Adipose tissue (tissue), 3 donors: ENCODE data around the gene ZNF280C. TPM values are rescaled to one million over a fixed set of nuclear protein-coding genes. Genes with fewer than 3 reads are reported as not detected.
A peak's percentile ranks its signal among the peaks of the same experiment; 100 is the strongest.

ENCODE experiments used
- H3K27ac ChIP-seq: one replicate; pipeline ENCODE4 v1.5.1; 2013; ENCODE audit warnings: low read depth, low read length
- WGBS, 3 donors: extraction: QIAGEN DNeasy Blood & Tissue Kit; methylation state at CpG; one replicate each; pipeline ENCODE4 v1.1.7; 2013; 5-methylcytosine and 5-hydroxymethylcytosine counted together
- polyA plus RNA-seq, 3 donors: library from polyadenylated mRNA; stranded (reverse); fragments of 200-250 nt; gene quantifications; one replicate each; pipeline ENCODE4 v1.2.3, GENCODE V29; 2013
- donor health status: healthy with polysubstance abuse.
- donor health status: Bipolar disorder and iron deficiency.
- donor health status: healthy.

ZNF280C gene
- polyA plus RNA-seq, 3 donors, result 0.61 to 1.9 (median 0.92) TPM

- 66 to 72% (median 72%) methylated on average over 7 of the region's 7 CpGs for WGBS, 3 donors
- H3K27ac ChIP-seq, result no peak overlapping the region
These were observed 72.2 kb downstream of the ZNF280C start for GRCh38 chrX:130196466-130196865.

DNA sequence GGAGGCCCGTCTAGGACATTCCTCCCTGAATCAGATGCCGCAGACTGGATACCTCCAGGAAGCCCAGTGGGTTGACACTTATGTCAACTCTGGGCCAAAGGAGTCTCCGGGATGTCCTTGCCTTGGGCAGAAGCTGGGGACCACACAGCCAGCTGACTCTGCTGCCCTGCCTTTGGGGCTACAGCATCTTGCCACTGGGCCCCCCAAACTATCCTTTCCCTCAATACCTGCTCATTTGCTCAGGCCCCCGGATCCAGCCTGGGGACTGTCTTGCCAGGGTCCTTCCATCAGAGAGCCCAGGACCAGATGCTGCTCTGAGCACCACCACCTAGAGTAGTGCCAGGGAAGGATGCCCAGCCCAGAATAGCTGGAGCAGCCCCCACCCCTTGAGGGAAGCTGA is 77.9 kb downstream of the ZNF280C start:
- 79 to 95% (median 93%) methylated on average over 3 to 4 of the region's 4 CpGs for WGBS, 3 donors
- H3K27ac ChIP-seq, result no peak overlapping the region

- 52 to 81% (median 72%) methylated on average over 4 of the region's 4 CpGs for WGBS, 3 donors
- H3K27ac ChIP-seq, result no peak overlapping the region
These were observed 82.0 kb downstream of the ZNF280C start for GRCh38 chrX:130186651-130187050.

GRCh38 chrX:130184857-130185256 is 83.8 kb downstream of the ZNF280C start:
- WGBS, 3 donors, result 39 to 56% (median 52%) methylated on average over 2 of the region's 2 CpGs
- H3K27ac ChIP-seq, result no peak overlapping the region

DNA sequence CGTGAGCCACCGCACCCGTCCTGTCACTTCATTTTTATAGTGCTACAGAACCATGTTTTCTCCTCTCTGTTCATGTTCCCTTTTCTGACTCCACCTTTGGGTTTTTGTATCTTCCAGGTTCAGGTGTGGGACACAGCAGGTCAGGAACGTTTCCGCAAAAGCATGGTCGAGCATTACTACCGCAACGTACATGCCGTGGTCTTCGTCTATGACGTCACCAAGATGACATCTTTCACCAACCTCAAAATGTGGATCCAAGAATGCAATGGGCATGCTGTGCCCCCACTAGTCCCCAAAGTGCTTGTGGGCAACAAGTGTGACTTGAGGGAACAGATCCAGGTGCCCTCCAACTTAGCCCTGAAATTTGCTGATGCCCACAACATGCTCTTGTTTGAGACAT is 84.5 kb downstream of the ZNF280C start:
- WGBS, 3 donors, result 92% methylated on average over 11 of the region's 11 CpGs
- H3K27ac ChIP-seq, result no peak overlapping the region

GRCh38 chrX:130179579-130180215 is 89.0 kb downstream of the ZNF280C start:
- H3K27ac ChIP-seq, result no peak overlapping the region
- WGBS, 3 donors, result 53 to 59% (median 55%) methylated on average over 7 of the region's 7 CpGs

DNA sequence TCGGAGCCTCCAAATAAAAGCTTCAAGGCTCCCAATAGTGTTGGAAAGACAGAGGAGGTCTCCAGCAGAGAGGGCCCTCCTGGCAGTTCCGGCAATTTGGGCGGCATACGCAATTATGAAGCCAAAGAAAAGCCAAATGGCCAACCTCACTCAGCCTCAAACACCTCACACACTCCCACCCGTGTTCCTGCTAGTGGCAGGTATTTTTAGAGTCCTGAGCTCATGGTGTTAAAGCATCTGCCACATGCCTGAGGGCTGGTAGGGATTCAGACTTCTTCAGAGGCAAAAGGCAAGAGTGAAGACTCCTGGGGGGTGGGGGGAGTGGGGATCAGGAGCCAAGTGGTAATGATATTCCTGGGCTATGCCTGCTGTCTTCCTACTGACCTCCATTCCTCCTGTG is 89.5 kb downstream of the ZNF280C start:
- whole genome bisulfite sequencing, 3 donors, result 73 to 83% (median 79%) methylated on average over 5 of the region's 5 CpGs
- no peak overlapping the region for H3K27ac ChIP-seq

GRCh38 chrX:130176942-130177341 is 91.8 kb downstream of the ZNF280C start:
- no peak overlapping the region for H3K27ac ChIP-seq
- 57 to 79% (median 64%) methylated on average over 4 of the region's 4 CpGs for WGBS, 3 donors

DNA sequence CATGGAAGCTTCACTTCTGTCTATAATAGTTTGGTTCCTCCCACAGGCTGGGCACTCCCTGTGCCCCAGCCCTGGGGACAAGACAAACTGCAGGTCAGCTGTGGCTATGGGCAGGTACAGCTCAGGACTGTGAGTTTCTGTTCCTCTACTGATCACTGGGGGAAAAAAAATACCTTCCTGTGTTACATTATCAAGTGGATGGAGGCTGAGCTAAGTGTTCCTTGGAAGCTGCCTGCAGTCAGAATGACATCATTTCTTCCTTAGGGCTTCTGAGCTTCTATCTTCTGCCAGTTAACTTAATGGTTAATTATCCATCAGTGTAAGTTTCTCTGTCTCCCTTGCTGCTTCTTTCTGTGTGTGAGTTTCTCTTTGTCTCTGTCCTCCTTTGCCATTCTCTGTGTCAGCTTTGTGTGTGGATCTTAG is 92.3 kb downstream of the ZNF280C start:
- no peak overlapping the region for H3K27ac ChIP-seq

DNA sequence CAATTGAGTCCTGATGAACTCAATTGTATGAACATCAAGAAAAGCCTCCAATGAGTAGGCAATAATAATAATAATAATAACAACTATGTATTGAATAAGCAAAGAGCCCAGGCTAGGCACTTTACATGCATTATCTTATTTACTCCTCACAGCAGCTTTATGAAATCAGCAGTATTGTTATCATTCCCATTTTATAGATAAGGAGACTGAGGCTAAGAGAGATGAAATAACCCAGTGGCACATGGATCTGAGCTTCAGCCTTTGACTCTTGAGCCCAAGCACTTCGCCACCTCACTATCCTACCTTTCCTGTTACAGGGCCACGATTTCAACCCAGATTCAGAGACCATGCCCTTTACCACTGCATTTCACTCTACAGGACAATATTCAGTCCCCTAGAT is 93.8 kb downstream of the ZNF280C start:
- WGBS, 3 donors, result 69 to 98% (median 89%) methylated on average over 2 of the region's 2 CpGs
- H3K27ac ChIP-seq, result no peak overlapping the region

- WGBS, 3 donors, result 45 to 57% (median 53%) methylated on average over 10 of the region's 10 CpGs
These were observed 94.5 kb downstream of the ZNF280C start for GRCh38 chrX:130174045-130174704.

DNA sequence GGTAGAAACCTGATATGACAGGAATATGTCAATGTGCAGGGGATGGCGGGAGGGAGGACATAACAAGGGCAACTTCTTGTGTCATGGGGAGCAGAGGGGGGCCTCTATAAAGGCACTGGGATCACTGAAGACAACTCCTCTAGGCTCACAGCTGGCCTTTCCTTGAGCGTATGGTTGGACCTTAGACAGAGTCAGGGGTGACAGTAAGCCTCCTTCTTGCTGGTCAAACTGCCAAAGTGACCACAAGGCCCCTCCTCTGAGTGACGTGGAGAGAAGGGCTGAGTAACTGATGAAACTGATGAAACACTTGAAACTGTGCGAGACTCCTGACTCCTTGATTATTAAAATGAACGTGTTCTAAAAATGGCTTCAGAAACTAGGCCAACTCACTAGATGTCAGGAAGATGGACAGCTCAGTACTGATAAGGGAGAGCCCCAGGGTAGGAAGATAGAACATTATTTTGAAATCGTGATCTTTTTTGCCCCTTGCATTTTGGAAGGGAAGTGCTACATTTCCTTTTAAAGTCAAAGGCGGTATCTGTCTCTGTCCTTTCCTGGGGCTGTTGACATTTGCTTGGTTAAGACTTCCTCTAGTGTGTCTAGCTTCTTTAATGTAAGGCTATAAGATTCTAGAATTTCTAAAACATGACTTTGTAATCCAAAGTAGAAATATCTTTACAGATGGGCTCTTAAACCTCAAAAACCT is 95.4 kb downstream of the ZNF280C start:
- 16 to 63% (median 40%) methylated on average over 7 of the region's 7 CpGs for WGBS, 3 donors

More at GRCh38 chrX:130174045-130174704, 94.5 kb downstream of the ZNF280C start:
- no peak overlapping the region for H3K27ac ChIP-seq

DNA sequence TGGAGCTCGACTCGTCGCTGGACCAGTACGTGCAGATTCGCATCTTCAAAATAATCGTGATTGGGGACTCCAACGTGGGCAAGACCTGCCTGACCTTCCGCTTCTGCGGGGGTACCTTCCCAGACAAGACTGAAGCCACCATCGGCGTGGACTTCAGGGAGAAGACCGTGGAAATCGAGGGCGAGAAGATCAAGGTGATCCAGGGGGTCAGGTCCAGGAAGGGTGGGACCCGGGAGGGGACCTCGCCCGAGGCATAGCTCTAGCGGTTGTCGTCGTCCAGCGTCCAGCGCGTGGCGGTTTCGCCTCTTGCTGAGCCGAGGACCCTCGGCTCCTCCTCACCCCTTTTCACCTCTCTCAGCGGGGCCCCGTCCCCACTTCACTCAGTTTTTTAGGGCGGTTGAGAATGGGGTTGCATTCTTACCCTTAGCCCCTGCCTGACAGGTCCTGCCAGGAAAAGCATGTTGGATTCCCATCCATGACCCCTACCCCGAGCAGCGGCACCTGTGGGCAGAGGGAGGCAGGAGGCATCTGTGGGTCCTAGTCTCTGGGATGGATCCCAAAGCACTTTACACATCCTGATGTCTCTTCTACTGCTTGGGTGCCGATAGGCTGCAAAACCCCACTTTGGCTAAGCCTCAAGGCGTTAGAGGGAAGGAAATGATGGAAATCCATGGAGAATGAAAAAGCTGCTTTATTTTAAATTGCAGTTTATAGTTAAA is 96.4 kb downstream of the ZNF280C start:
- H3K27ac ChIP-seq, result no peak overlapping the region
- 16 to 57% (median 18%) methylated on average over 23 to 32 of the region's 34 CpGs for WGBS, 3 donors

More for the DNA sequence above, 95.4 kb downstream of the ZNF280C start:
- H3K27ac ChIP-seq, result no peak overlapping the region

- 1 to 39% (median 2%) methylated on average over 24 to 57 of the region's 61 CpGs for WGBS, 3 donors
- no peak within 1 kb of the TSS for H3K27ac ChIP-seq
These were observed 97.1 kb downstream of the ZNF280C start, which contains the start of gene RAB33A for GRCh38 chrX:130171446-130172126. TSS of gene RAB33A (plus strand) at chrX:130171962. CDS start at chrX:130172063, 101 bp downstream.

DNA sequence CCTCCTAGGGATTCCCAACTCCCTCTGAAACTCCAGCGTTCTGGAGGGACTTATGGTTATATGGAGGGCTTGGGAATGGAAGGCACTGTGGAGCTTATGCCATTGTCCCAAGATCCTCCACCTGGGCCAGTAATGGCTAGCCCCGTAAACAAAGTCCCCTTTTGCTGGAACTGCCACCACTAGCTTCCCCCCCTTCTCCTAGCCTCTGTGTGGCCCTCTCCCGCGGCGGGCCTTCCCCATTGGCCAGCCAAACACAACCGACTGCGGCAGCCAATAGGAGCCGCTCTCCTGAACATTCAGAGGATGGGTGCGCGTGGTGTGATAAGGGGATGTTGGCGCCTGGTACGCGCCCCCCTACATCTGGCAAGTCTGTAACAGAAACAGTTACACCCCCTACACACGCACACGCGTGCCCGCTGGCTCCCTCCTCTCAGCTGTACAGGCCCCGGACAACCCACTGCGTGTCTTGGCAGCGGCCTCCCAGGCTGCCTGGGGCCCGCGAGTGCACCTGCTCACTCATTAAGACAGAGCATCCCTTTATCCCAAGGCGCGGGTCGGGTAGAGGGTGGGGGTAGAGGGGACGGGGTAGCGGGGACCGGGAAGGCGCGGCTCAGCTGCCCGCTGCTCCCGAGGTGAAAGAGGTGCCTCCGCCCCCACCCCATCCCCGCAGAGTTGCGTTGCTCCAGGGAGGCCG is 97.8 kb downstream of the ZNF280C start:
- H3K27ac ChIP-seq, result no peak overlapping the region
- WGBS, 3 donors, result 3 to 39% (median 14%) methylated on average over 9 to 36 of the region's 36 CpGs

DNA sequence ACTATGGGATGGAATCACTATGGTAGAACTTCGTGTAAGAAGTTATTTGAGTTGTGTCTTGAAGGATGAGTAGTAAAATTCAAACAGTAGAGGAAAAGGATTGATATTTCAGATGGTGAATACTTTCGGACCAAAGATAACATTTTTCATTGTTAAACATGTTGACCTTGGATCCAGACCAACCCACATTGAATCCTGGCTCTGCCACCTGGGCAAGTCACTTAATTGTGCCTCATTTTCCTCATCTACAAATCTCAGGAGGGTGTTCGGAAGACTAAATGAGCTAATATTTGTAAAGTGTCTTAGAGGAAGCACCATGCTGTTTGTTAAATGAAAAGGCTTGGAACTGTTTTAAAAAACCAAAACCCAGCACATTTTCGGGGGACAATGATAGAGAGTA is 101.7 kb downstream of the ZNF280C start:
- no peak overlapping the region for H3K27ac ChIP-seq
- 37 to 70% (median 68%) methylated on average over 4 of the region's 4 CpGs for WGBS, 3 donors

DNA sequence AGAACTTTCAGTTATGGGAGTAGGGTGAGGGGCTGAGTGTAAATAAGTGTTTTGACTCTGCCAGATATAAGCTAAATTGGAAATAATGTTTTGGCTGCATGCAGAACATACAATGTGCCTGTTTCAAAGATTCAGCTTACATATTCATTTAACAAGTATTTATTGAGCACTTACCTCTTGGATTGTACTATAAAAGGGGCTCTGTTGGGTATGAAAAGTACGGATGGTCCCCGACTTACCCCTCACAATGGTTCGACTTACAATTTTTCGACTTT is 102.3 kb downstream of the ZNF280C start:
- H3K27ac ChIP-seq, result peak overlapping the region; percentile 75
- 0 to 38% (median 1%) methylated on average over 4 of the region's 4 CpGs for WGBS, 3 donors
